HepG2 (cell line): ENCODE measurements around the gene GNL3. TPM values are rescaled to one million over a fixed set of nuclear protein-coding genes. Genes with fewer than 3 reads are reported as not detected.

ENCODE experiments used
- ATAC-seq: fragments of 200-7000 bp; cut with Tn5 transposase; 3 replicates; pipeline ENCODE4 v1.9.1; 2020; ENCODE audit warnings: mild to moderate bottlenecking, moderate library complexity
- BruUV-seq: library from RNA; stranded (reverse); fragments of 400-500 nt; replicated peaks from 2 replicates; lab custom pipeline; 2021; lab: Mats Ljungman, UMichigan
- CTCF ChIA-PET: fragments of 300-600 bp; formaldehyde crosslinking; extraction: SDS; loops from one replicate; lab custom pipeline; 2021; ENCODE audit warnings: low total read pairs, inconsistent platforms, low intra/inter-chr PET ratio; lab: Yijun Ruan, JAX
- POLR2A ChIA-PET: fragments of 350-600 bp; sonication (Branson Sonifier 250); formaldehyde crosslinking; loops from one replicate; lab custom pipeline; 2020; ENCODE audit warnings: antibody characterized with exemption, inconsistent platforms; lab: Yijun Ruan, JAX
- DNase-seq: peaks from one replicate; pipeline ENCODE4 v3.0.0-alpha.2; 2015; ENCODE audit warnings: low spot score
- FAIRE-seq: peaks from 3 replicates; lab custom pipeline; 2011; peaks lifted over from hg19 to GRCh38; lab: Jason Lieb, UNC
- H2AFZ ChIP-seq: one replicate; pipeline ENCODE4 v1.6.1; 2011; ENCODE audit warnings: low read length, inconsistent platforms
- H3K27ac ChIP-seq: fragments of 300-600 bp; 3 replicates; pipeline ENCODE4 v1.8.0; 2011; ENCODE audit warnings: mixed run types, mild to moderate bottlenecking, mixed read lengths, low read length, inconsistent platforms; ENCODE audit not compliant: insufficient read depth; ENCODE audit errors: extremely low read length
- H3K27me3 ChIP-seq, 2 experiments: fragments of 200-600 bp in 1 of 2; 2 replicates in 1 of 2; 3 replicates in 1 of 2; pipeline versions ENCODE4 v1.6.0 to v1.8.0; 2011; ENCODE audit warnings: low read length in 2 of 2, mild to moderate bottlenecking in 2 of 2, moderate library complexity in 2 of 2, inconsistent platforms in 1 of 2; ENCODE audit not compliant: insufficient read depth in 2 of 2, control insufficient read depth in 1 of 2
- H3K36me3 ChIP-seq, 2 experiments: fragments of 200-600 bp in 1 of 2; replicated peaks in 1 of 2; 2 replicates in 1 of 2; 3 replicates in 1 of 2; pipeline versions ENCODE4 v1.5.1 to v1.8.0; 2011; ENCODE audit warnings: low read length in 2 of 2, inconsistent platforms in 1 of 2; ENCODE audit not compliant: insufficient read depth in 2 of 2, control insufficient read depth in 1 of 2
- H3K4me1 ChIP-seq: 2 replicates; pipeline ENCODE4 v1.5.1; 2012; ENCODE audit warnings: low read length, inconsistent platforms; ENCODE audit not compliant: insufficient read depth
- H3K4me2 ChIP-seq: 2 replicates; pipeline ENCODE4 v1.6.0; 2011; ENCODE audit warnings: low read depth, low read length, inconsistent platforms
- H3K4me3 ChIP-seq, 3 experiments: fragments of 200-600 bp in 1 of 3; sonication (generic), shearing (Covaris generic) in 1 of 3; replicated peaks in 1 of 3; 2 replicates each; pipeline ENCODE4 v1.5.1; 2011 to 2016; ENCODE audit warnings: low read length in 3 of 3, inconsistent platforms in 2 of 3, low read depth in 2 of 3, mild to moderate bottlenecking in 2 of 3, control low read depth in 1 of 3, mixed read lengths in 1 of 3; ENCODE audit not compliant: insufficient read depth in 1 of 3
- H3K79me2 ChIP-seq: one replicate; pipeline ENCODE4 v1.6.1; 2011; ENCODE audit warnings: low read length, inconsistent platforms; ENCODE audit not compliant: insufficient read depth
- H3K9ac ChIP-seq: 2 replicates; pipeline ENCODE4 v1.6.0; 2011; ENCODE audit warnings: mild to moderate bottlenecking, low read depth, low read length, inconsistent platforms; ENCODE audit not compliant: insufficient read depth
- H3K9me3 ChIP-seq: 2 replicates; pipeline ENCODE4 v1.5.1; 2012; ENCODE audit warnings: mild to moderate bottlenecking, low read length
- H4K20me1 ChIP-seq: 2 replicates; pipeline ENCODE4 v1.6.0; 2011; ENCODE audit warnings: inconsistent platforms, mild to moderate bottlenecking, low read length, moderate library complexity; ENCODE audit not compliant: insufficient read depth
- FOXJ3 ChIP-seq: sonication (generic); formaldehyde crosslinking; IDR thresholded peaks from 2 replicates; pipeline ENCODE4 v1.4.0; 2020; ENCODE audit warnings: missing genetic modification reagents, mild to moderate bottlenecking, borderline replicate concordance
- HDAC1 ChIP-seq: sonication (generic); formaldehyde crosslinking; IDR thresholded peaks from 2 replicates; pipeline ENCODE4 v1.5.1; 2020; ENCODE audit warnings: mild to moderate bottlenecking, missing genetic modification reagents
- MIER2 ChIP-seq: IDR thresholded peaks from 2 replicates; pipeline ENCODE4 v1.6.1; 2016; ENCODE audit warnings: missing biosample characterization, missing genetic modification reagents
- NFE2L2 ChIP-seq: fragments of 150-350 bp; IDR thresholded peaks from 2 replicates; pipeline ENCODE4 v1.6.1; 2014; ENCODE audit warnings: low read length
- STAG1 ChIP-seq: sonication (generic); formaldehyde crosslinking; IDR thresholded peaks from 2 replicates; pipeline ENCODE4 v1.4.0; 2020; ENCODE audit warnings: missing genetic modification reagents
- ZBTB42 ChIP-seq: sonication (generic); formaldehyde crosslinking; IDR thresholded peaks from 2 replicates; pipeline ENCODE4 v1.5.0; 2020; ENCODE audit warnings: mild to moderate bottlenecking, missing genetic modification reagents
- ZNF382 ChIP-seq: sonication (generic); formaldehyde crosslinking; IDR thresholded peaks from 2 replicates; pipeline ENCODE4 v1.5.0; 2020; ENCODE audit warnings: missing genetic modification reagents, mild to moderate bottlenecking, borderline replicate concordance
- ZNF766 ChIP-seq: sonication (generic); formaldehyde crosslinking; IDR thresholded peaks from 2 replicates; pipeline ENCODE4 v1.5.0; 2020; ENCODE audit warnings: missing genetic modification reagents, borderline replicate concordance
- ZSCAN12 ChIP-seq: sonication (generic); formaldehyde crosslinking; IDR thresholded peaks from 2 replicates; pipeline ENCODE4 v1.9.0; 2021; ENCODE audit warnings: mild to moderate bottlenecking, missing genetic modification reagents
- ZSCAN20 ChIP-seq: sonication (generic); formaldehyde crosslinking; IDR thresholded peaks from 2 replicates; pipeline ENCODE4 v1.4.0; 2020; ENCODE audit warnings: missing genetic modification reagents, mild to moderate bottlenecking, borderline replicate concordance
- WGBS: methylation state at CpG from one replicate; pipeline ENCODE4 v1.1.6; 2017; ENCODE audit warnings: low lambda C conversion rate; 5-methylcytosine and 5-hydroxymethylcytosine counted together
- in situ Hi-C: cut with HindIII; loops from 2 replicates; pipeline ENCODE4 v1.10.0; 2017; ENCODE audit warnings: low pct_unique_long_range_greater_than_20kb; ENCODE audit not compliant: extremely low pct_ligation_motif_present
- intact Hi-C: fragments of 100-400 bp; cut with micrococcal nuclease; formaldehyde crosslinking; loops from one replicate; pipeline ENCODE4 v1.10.0; 2022; ENCODE audit not compliant: unreplicated experiment
- polyA plus RNA-seq, 8 experiments: library from polyadenylated mRNA; depleted of rRNA in 3 of 8; stranded (reverse) in 7 of 8; unstranded in 1 of 8; fragments of >200 nt; fragmentation: Illumina TruSeq in 4 of 8; extraction: Trizol in 4 of 8; gene quantifications; 2 replicates each; pipeline versions ENCODE4 v1.2.1 to v1.2.3, GENCODE V29; 2011 to 2016; ENCODE audit warnings: low read depth in 4 of 8, missing spikeins in 1 of 8, mixed read lengths in 1 of 8; ENCODE audit not compliant: insufficient read depth in 1 of 8
- total RNA-seq, 5 experiments: library from RNA; depleted of rRNA; stranded (reverse); fragments of >200 nt; fragmentation: Illumina TruSeq; extraction: Trizol; gene quantifications; 2 replicates each; pipeline ENCODE4 v1.2.3, GENCODE V29; 2016; ENCODE audit warnings: low read depth in 1 of 5
- TF ChIP-seq, protein P1 (sequence below): sonication (generic); formaldehyde crosslinking; IDR thresholded peaks from 2 replicates; pipeline ENCODE4 v1.5.1; 2020; ENCODE audit warnings: missing genetic modification reagents, mild to moderate bottlenecking, borderline replicate concordance
- TF ChIP-seq, protein P2 (sequence below): IDR thresholded peaks from 2 replicates; pipeline ENCODE4 v1.6.1; 2016; ENCODE audit warnings: mild to moderate bottlenecking, missing biosample characterization, missing genetic modification reagents
- TF ChIP-seq, protein P3 (sequence below): sonication (generic); formaldehyde crosslinking; IDR thresholded peaks from 2 replicates; pipeline ENCODE4 v1.9.0; 2021; ENCODE audit warnings: mild to moderate bottlenecking, missing genetic modification reagents
- TF ChIP-seq, protein P4 (sequence below): sonication (generic); formaldehyde crosslinking; conservative IDR thresholded peaks from 2 replicates; pipeline ENCODE4 v1.4.0; 2020; ENCODE audit warnings: missing genetic modification reagents

GNL3 gene
- total and polyA plus RNA-seq, 2 of the 13 experiments (the other 11 are each of a cell fraction or from before 2014, with no cell fraction given): 129 to 257 TPM

DNA sequence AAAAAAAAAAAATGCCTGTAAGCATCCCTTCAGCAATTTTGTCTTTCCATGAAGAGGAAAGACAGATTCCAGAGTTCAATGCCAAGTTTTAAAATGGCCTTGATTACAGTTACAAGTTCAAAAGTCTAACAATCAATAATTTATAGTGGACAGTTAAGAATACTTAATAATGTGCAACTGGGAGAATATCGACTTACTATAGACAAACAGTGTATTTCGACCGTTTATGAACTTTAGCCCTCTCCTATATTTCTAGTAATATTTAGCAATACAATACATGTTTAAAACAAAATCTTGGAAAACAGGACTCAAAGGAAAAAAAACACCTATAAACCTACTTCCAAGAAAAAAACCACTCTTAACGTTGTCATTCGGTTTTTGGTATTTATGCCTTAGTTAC is 1.6 kb upstream of the GNL3 start (continued):
- TF ChIP-seq FOXJ3 (CRISPR knock-in tag) (no peak), MIER2 (CRISPR knock-in tag) (no peak)
- TF ChIP-seq, protein P1, sequence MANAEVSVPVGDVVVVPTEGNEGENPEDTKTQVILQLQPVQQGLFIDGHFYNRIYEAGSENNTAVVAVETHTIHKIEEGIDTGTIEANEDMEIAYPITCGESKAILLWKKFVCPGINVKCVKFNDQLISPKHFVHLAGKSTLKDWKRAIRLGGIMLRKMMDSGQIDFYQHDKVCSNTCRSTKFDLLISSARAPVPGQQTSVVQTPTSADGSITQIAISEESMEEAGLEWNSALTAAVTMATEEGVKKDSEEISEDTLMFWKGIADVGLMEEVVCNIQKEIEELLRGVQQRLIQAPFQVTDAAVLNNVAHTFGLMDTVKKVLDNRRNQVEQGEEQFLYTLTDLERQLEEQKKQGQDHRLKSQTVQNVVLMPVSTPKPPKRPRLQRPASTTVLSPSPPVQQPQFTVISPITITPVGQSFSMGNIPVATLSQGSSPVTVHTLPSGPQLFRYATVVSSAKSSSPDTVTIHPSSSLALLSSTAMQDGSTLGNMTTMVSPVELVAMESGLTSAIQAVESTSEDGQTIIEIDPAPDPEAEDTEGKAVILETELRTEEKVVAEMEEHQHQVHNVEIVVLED (CRISPR knock-in tag): no peak
- TF ChIP-seq, all 625 proteins: peak for 5

DNA sequence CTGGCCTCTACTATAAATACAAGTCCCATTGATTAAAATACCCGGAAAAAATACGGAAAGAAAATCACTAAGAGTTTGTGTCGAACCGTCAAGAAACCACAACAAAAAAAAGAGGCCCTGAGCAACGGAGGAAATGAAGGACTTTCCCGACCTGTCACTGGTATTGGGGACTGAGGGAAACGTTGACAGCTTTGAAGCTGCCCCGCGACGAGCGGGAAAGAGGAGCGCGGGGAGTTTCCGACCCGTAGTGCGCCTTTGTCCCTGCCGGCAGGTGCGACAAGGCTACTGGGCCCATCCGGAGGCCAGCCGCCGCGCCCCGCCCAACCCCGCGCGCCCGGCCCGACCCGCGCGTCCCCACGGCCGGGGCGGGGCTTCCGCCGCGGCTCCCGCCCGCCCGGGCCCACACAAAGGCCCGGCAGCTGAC is 535 bp upstream of the GNL3 start:
- peak; percentile 80 for ATAC-seq
- ChIA-PET POLR2A (interaction anchor here (4.5 to 12.6 kb wide), 2 partner anchors 11 to 20 kb away, joined by 18 to 118 read pairs; partner anchors contain the start of genes GLT8D1 and SPCS1), CTCF (no interaction called here)
- H3K27me3 ChIP-seq: no peaks in the 10 kb centered on the region; a peak in 1 of 5 replicates
- under 1% methylated on average over 15 of the region's 41 CpGs for WGBS
- intact Hi-C loops: no loop called here
- H3K4me2 ChIP-seq: peak overlapping the region; percentile 94
- in situ Hi-C loops: loop anchor here (10.0 kb wide), 1 partner anchor 230 kb away; the partner anchor contains the start of genes NISCH and TNNC1
- peak overlapping the region; percentile 79 to 96 (median 84) for H3K4me3 ChIP-seq
- peaks cover 13% of the 10 kb centered on the region for H4K20me1 ChIP-seq
- H2AFZ ChIP-seq: no peak overlapping the region
- DNase-seq: peak; percentile 78
- no peak for FAIRE-seq
- H3K9me3 ChIP-seq: no peaks in the 10 kb centered on the region
- H3K27ac ChIP-seq: peak overlapping the region; percentile 86
- H3K4me1 ChIP-seq: peaks cover 81% of the 10 kb centered on the region
- peaks cover 14 to 31% of the 10 kb centered on the region in 2 experiments for H3K36me3 ChIP-seq
- H3K9ac ChIP-seq: peak overlapping the region; percentile 99
- H3K79me2 ChIP-seq: peaks cover 78% of the 10 kb centered on the region
- BruUV-seq: no TSS peak
- TF ChIP-seq ZSCAN20 (peak; percentile 81; the same call in 1 of the 2 replicates), NFE2L2 (no peak), ZSCAN12 (no peak; the same call in 1 of the 2 replicates), ZBTB42 (no peak), HDAC1 (CRISPR knock-in tag) (no peak), ZNF766 (no peak), STAG1 (CRISPR knock-in tag) (no peak), ZNF382 (CRISPR knock-in tag) (no peak)
- TF ChIP-seq, protein P2, sequence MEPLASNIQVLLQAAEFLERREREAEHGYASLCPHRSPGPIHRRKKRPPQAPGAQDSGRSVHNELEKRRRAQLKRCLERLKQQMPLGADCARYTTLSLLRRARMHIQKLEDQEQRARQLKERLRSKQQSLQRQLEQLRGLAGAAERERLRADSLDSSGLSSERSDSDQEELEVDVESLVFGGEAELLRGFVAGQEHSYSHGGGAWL: no peak
- TF ChIP-seq, protein P3, sequence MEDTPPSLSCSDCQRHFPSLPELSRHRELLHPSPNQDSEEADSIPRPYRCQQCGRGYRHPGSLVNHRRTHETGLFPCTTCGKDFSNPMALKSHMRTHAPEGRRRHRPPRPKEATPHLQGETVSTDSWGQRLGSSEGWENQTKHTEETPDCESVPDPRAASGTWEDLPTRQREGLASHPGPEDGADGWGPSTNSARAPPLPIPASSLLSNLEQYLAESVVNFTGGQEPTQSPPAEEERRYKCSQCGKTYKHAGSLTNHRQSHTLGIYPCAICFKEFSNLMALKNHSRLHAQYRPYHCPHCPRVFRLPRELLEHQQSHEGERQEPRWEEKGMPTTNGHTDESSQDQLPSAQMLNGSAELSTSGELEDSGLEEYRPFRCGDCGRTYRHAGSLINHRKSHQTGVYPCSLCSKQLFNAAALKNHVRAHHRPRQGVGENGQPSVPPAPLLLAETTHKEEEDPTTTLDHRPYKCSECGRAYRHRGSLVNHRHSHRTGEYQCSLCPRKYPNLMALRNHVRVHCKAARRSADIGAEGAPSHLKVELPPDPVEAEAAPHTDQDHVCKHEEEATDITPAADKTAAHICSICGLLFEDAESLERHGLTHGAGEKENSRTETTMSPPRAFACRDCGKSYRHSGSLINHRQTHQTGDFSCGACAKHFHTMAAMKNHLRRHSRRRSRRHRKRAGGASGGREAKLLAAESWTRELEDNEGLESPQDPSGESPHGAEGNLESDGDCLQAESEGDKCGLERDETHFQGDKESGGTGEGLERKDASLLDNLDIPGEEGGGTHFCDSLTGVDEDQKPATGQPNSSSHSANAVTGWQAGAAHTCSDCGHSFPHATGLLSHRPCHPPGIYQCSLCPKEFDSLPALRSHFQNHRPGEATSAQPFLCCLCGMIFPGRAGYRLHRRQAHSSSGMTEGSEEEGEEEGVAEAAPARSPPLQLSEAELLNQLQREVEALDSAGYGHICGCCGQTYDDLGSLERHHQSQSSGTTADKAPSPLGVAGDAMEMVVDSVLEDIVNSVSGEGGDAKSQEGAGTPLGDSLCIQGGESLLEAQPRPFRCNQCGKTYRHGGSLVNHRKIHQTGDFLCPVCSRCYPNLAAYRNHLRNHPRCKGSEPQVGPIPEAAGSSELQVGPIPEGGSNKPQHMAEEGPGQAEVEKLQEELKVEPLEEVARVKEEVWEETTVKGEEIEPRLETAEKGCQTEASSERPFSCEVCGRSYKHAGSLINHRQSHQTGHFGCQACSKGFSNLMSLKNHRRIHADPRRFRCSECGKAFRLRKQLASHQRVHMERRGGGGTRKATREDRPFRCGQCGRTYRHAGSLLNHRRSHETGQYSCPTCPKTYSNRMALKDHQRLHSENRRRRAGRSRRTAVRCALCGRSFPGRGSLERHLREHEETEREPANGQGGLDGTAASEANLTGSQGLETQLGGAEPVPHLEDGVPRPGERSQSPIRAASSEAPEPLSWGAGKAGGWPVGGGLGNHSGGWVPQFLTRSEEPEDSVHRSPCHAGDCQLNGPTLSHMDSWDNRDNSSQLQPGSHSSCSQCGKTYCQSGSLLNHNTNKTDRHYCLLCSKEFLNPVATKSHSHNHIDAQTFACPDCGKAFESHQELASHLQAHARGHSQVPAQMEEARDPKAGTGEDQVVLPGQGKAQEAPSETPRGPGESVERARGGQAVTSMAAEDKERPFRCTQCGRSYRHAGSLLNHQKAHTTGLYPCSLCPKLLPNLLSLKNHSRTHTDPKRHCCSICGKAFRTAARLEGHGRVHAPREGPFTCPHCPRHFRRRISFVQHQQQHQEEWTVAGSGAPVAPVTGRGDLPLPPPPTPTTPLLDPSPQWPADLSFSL (CRISPR knock-in tag): no peak
- TF ChIP-seq, protein P4, sequence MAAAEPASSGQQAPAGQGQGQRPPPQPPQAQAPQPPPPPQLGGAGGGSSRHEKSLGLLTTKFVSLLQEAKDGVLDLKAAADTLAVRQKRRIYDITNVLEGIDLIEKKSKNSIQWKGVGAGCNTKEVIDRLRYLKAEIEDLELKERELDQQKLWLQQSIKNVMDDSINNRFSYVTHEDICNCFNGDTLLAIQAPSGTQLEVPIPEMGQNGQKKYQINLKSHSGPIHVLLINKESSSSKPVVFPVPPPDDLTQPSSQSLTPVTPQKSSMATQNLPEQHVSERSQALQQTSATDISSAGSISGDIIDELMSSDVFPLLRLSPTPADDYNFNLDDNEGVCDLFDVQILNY: 0 out of 2 replicates have a peak, but pooled peaks have one; percentile 52
